SK-N-SH (cell line): Measurements from ENCODE around the gene CR1. TPM values are rescaled to one million over a fixed set of nuclear protein-coding genes. Genes with fewer than 3 reads are reported as not detected.

Experiments used
- CTCF ChIA-PET: fragments of 300-600, 350-600 bp; formaldehyde crosslinking; extraction: SDS; loops from one replicate; lab custom pipeline; 2021; lab: Yijun Ruan, JAX
- POLR2A ChIA-PET: fragments of 350-600 bp; sonication (Branson Sonifier 250); formaldehyde crosslinking; extraction: SDS; loops from one replicate; lab custom pipeline; 2020; ENCODE audit warnings: antibody characterized with exemption, inconsistent platforms; lab: Yijun Ruan, JAX
- DNase-seq: peaks from one replicate; pipeline ENCODE4 v3.0.0; 2012
- H2AFZ ChIP-seq: fragments of 200-600 bp; sonication (generic); 2 replicates; pipeline ENCODE4 v1.8.1; 2016; ENCODE audit warnings: antibody characterized with exemption, mild to moderate bottlenecking, low read depth
- H3F3A ChIP-seq: fragments of 200-600 bp; sonication (generic); replicated peaks from 2 replicates; pipeline ENCODE3; 2016; ENCODE audit warnings: antibody characterized with exemption, mild to moderate bottlenecking; ENCODE audit not compliant: insufficient read depth
- H3K27ac ChIP-seq, 2 experiments: fragments of 200-500 bp in 1 of 2; fragments of 200-600 bp in 1 of 2; sonication (Bioruptor generic) in 1 of 2; sonication (generic), shearing (Covaris generic) in 1 of 2; 2 replicates each; pipeline versions ENCODE4 v1.5.1 to v1.6.1; 2014 to 2016; ENCODE audit warnings: low read depth in 2 of 2, inconsistent platforms in 1 of 2, low read length in 1 of 2, mild to moderate bottlenecking in 1 of 2, mixed read lengths in 1 of 2
- H3K27me3 ChIP-seq: fragments of 200-600 bp; sonication (generic), shearing (Covaris generic); 2 replicates; pipeline ENCODE4 v1.6.1; 2016; ENCODE audit warnings: mixed run types; ENCODE audit not compliant: insufficient read depth
- H3K36me3 ChIP-seq, 2 experiments: fragments of 200-500 bp in 1 of 2; fragments of 200-600 bp in 1 of 2; sonication (Bioruptor generic) in 1 of 2; sonication (generic) in 1 of 2; replicated peaks in 1 of 2; 2 replicates each; pipeline versions ENCODE3 to v1.5.1; 2014 to 2016; ENCODE audit warnings: low read length in 1 of 2, mild to moderate bottlenecking in 1 of 2; ENCODE audit not compliant: insufficient read depth in 2 of 2, control insufficient read depth in 1 of 2
- H3K4me1 ChIP-seq, 2 experiments: fragments of 200-500 bp in 1 of 2; fragments of 200-600 bp in 1 of 2; sonication (Bioruptor generic) in 1 of 2; sonication (generic), shearing (Covaris generic) in 1 of 2; 2 replicates each; pipeline versions ENCODE4 v1.5.1 to v1.6.1; 2014 to 2016; ENCODE audit warnings: low read depth in 1 of 2, low read length in 1 of 2, mixed run types in 1 of 2; ENCODE audit not compliant: insufficient read depth in 2 of 2, control insufficient read depth in 1 of 2
- H3K4me2 ChIP-seq: fragments of 200-600 bp; sonication (generic), shearing (Covaris generic); 2 replicates; pipeline ENCODE4 v1.6.1; 2017; ENCODE audit warnings: mixed run types
- H3K4me3 ChIP-seq, 2 experiments: fragments of 200-500 bp in 1 of 2; fragments of 200-600 bp in 1 of 2; sonication (Bioruptor generic) in 1 of 2; sonication (generic), shearing (Covaris generic) in 1 of 2; 2 replicates each; pipeline versions ENCODE4 v1.5.1 to v1.8.1; 2014 to 2016; ENCODE audit warnings: low read depth in 2 of 2, inconsistent platforms in 1 of 2, low read length in 1 of 2, mild to moderate bottlenecking in 1 of 2, mixed read lengths in 1 of 2, moderate library complexity in 1 of 2
- H3K79me2 ChIP-seq: fragments of 200-600 bp; sonication (generic); 2 replicates; pipeline ENCODE4 v1.8.1; 2017; ENCODE audit warnings: mild to moderate bottlenecking; ENCODE audit not compliant: insufficient read depth
- H3K9ac ChIP-seq: fragments of 200-600 bp; sonication (generic); 2 replicates; pipeline ENCODE4 v1.6.1; 2017; ENCODE audit warnings: mixed run types
- H3K9me2 ChIP-seq: fragments of 200-600 bp; sonication (generic); 2 replicates; pipeline ENCODE4 v1.6.1; 2017; ENCODE audit warnings: mixed run types
- H3K9me3 ChIP-seq: fragments of 200-600 bp; sonication (generic); 2 replicates; pipeline ENCODE4 v1.6.1; 2017; ENCODE audit warnings: mixed run types, mild to moderate bottlenecking, moderate library complexity
- H4K20me1 ChIP-seq: fragments of 200-600 bp; sonication (generic); 2 replicates; pipeline ENCODE4 v1.6.1; 2017; ENCODE audit warnings: mild to moderate bottlenecking, mixed run types; ENCODE audit not compliant: insufficient read depth
- CHD2 ChIP-seq: fragments of 150-350 bp; IDR thresholded peaks from 2 replicates; pipeline ENCODE4 v1.6.1; 2018; ENCODE audit warnings: low read length; ENCODE audit not compliant: partially characterized antibody
- EP300 ChIP-seq, 2 experiments: IDR thresholded peaks; 2 replicates each; pipeline versions ENCODE4 v1.4.0 to v1.6.1; 2012; ENCODE audit warnings: borderline replicate concordance in 1 of 2, low read depth in 1 of 2, low read length in 1 of 2
- FOSL2 ChIP-seq: IDR thresholded peaks from 2 replicates; pipeline ENCODE4 v1.4.0; 2012; ENCODE audit warnings: low read depth, mild to moderate bottlenecking, moderate library complexity, borderline replicate concordance
- FOXJ3 ChIP-seq: sonication (generic); formaldehyde crosslinking; IDR thresholded peaks from 2 replicates; pipeline ENCODE4 v1.5.1; 2020; ENCODE audit warnings: mild to moderate bottlenecking, missing genetic modification reagents
- FOXM1 ChIP-seq: IDR thresholded peaks from 2 replicates; pipeline ENCODE4 v1.4.0; 2012; ENCODE audit warnings: low read depth, mild to moderate bottlenecking
- JUND ChIP-seq: IDR thresholded peaks from 2 replicates; pipeline ENCODE4 v1.4.0; 2012
- MEF2A ChIP-seq: IDR thresholded peaks from 2 replicates; pipeline ENCODE4 v1.4.0; 2012; ENCODE audit warnings: low read depth, borderline replicate concordance
- MXI1 ChIP-seq: IDR thresholded peaks from 2 replicates; pipeline ENCODE4 v1.6.1; 2012; ENCODE audit warnings: mild to moderate bottlenecking, low read depth, low read length, improper control_type of control experiment
- NFIC ChIP-seq: IDR thresholded peaks from 2 replicates; pipeline ENCODE4 v1.4.0; 2012; ENCODE audit warnings: borderline replicate concordance
- RCOR1 ChIP-seq: fragments of 150-350 bp; IDR thresholded peaks from 2 replicates; pipeline ENCODE4 v1.6.1; 2017; ENCODE audit warnings: antibody characterized with exemption, low read length
- RFX5 ChIP-seq: IDR thresholded peaks from 2 replicates; pipeline ENCODE4 v1.6.1; 2012; ENCODE audit warnings: mild to moderate bottlenecking, improper control_type of control experiment, low read length
- RXRA ChIP-seq: IDR thresholded peaks from 2 replicates; pipeline ENCODE4 v1.4.0; 2012; ENCODE audit warnings: low read depth, mild to moderate bottlenecking, borderline replicate concordance
- SIN3A ChIP-seq: IDR thresholded peaks from 2 replicates; pipeline ENCODE4 v1.6.1; 2012; ENCODE audit warnings: low read depth, mild to moderate bottlenecking, low read length, moderate library complexity, borderline replicate concordance
- YY1 ChIP-seq: IDR thresholded peaks from 2 replicates; pipeline ENCODE4 v1.4.0; 2012; ENCODE audit warnings: low read depth, mild to moderate bottlenecking
- WGBS: methylation state at CpG from one replicate; pipeline ENCODE4 v1.1.6; 2017; ENCODE audit warnings: low lambda C conversion rate; 5-methylcytosine and 5-hydroxymethylcytosine counted together
- polyA plus RNA-seq, 3 experiments: library from polyadenylated mRNA; depleted of rRNA; stranded (reverse); fragments of >200 nt; gene quantifications; 2 replicates each; pipeline ENCODE4 v1.2.3, GENCODE V29; 2012
- TF ChIP-seq, protein P1 (sequence below): fragments of 200-600 bp; sonication (generic); IDR thresholded peaks from 2 replicates; pipeline ENCODE4 v1.6.1; 2017; ENCODE audit warnings: antibody characterized with exemption, mild to moderate bottlenecking, moderate library complexity
- TF ChIP-seq, protein P2 (sequence below): IDR thresholded peaks from 2 replicates; pipeline ENCODE4 v1.4.0; 2012; ENCODE audit warnings: low read depth, borderline replicate concordance
- TF ChIP-seq, protein P3 (sequence below): fragments of 150-350 bp; IDR thresholded peaks from 2 replicates; pipeline ENCODE4 v1.6.1; 2017; ENCODE audit warnings: antibody characterized with exemption, low read length, low read depth, borderline replicate concordance
- TF ChIP-seq, protein P4 (sequence below): IDR thresholded peaks from 2 replicates; pipeline ENCODE4 v1.6.1; 2012; ENCODE audit warnings: mild to moderate bottlenecking, low read depth, low read length, moderate library complexity

CR1 gene
- not detected in 2 replicates for polyA plus RNA-seq (2012; rRNA removed)
- polyA plus RNA-seq (2012; cell fraction: cytosol; rRNA removed) = not detected in 2 replicates
- polyA plus RNA-seq (2012; cell fraction: nucleus; rRNA removed) = not detected in 2 replicates

DNA sequence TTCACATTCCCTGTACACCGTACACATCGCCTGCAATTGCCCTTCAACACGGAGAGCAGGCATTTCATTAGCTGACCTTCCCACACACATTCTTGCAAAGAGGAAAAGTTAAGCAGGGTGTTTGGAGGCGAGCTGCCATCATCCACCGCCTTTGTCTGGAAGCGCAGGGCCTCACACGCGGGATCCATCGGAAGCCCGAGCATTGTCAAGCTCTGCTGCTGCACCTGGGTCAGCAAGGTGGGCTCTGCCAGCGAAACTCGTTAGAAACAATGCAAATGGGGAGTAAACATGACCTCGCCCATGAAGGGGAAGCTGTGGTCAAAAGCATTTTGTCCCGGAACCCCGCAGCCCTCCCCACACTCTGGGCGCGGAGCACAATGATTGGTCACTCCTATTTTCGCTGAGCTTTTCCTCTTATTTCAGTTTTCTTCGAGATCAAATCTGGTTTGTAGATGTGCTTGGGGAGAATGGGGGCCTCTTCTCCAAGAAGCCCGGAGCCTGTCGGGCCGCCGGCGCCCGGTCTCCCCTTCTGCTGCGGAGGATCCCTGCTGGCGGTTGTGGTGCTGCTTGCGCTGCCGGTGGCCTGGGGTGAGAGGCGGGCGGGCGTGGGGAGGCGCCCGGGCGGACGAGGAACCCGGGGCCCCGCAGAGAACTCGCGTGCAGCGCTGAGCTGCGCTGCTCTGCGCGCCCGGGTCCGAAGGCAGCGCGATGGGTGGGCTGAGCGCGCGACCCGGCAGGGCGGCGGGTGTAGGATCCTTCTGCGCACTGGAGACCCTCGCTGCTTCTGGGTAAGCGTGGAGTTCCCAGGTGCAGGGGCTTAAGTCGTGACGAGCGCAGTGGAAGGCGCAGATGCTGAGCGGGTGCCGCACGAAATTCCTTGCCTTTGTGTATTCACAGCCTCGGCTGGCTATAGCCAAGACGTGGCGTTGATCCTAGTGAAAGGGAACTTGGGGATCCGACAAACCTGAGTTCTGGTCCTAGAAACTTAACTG lies at the start of gene CR1:
Gene CR1 (plus strand): TSS at position 357 of the 992 bp plus-strand sequence. CDS start 111 bp downstream, at position 468.
- POLR2A ChIA-PET = no interaction called here
- CTCF ChIA-PET = interaction anchor here (1.0 kb wide), 1 partner anchor 300 kb away, joined by 3 read pairs; no protein-coding TSS in a partner anchor
- WGBS = 9% methylated on average over 37 of the region's 68 CpGs

DNA sequence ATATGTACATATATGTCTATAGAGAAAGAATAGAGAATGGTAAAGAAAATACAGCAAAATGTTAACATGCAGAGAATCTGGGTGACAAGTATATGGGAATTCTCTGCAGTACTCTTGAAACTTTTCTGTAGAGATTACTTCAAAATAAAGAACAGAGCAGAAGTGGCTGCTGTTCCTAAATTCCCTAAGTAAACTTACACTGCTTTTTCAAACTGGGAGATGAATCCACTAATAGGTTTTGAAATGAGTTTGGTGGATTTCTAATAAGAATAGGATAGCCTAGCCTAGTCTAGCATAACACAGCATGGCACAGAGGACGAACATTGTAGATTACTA lies 42.3 kb upstream of the CR1 start:
- Histone ChIP-seq H3K4me2 (no peak overlapping the region), H3K4me1 (peaks cover 0 to 3% of the 10 kb centered on the region in 2 experiments; a peak in 1 of 4 replicates), H3K79me2 (no peaks in the 10 kb centered on the region), H3K27me3 (peaks cover 47% of the 10 kb centered on the region; the same call in 1 of the 2 replicates), H3F3A (no peaks in the 10 kb centered on the region), H3K9me3 (no peaks in the 10 kb centered on the region), H4K20me1 (no peaks in the 10 kb centered on the region), H3K27ac (no peak overlapping the region), H3K9ac (no peak overlapping the region), H3K4me3 (no peak overlapping the region), H3K9me2 (no peaks in the 10 kb centered on the region), H3K36me3 (no peaks in the 10 kb centered on the region), H2AFZ (no peak overlapping the region)
- ChIA-PET CTCF (no interaction called here), POLR2A (no interaction called here)
- WGBS = 0% methylated on average over 1 of the region's 1 CpG
- no peak for DNase-seq
- TF ChIP-seq FOSL2 = no peak
- no peak for TF ChIP-seq SIN3A
- TF ChIP-seq, protein P1, sequence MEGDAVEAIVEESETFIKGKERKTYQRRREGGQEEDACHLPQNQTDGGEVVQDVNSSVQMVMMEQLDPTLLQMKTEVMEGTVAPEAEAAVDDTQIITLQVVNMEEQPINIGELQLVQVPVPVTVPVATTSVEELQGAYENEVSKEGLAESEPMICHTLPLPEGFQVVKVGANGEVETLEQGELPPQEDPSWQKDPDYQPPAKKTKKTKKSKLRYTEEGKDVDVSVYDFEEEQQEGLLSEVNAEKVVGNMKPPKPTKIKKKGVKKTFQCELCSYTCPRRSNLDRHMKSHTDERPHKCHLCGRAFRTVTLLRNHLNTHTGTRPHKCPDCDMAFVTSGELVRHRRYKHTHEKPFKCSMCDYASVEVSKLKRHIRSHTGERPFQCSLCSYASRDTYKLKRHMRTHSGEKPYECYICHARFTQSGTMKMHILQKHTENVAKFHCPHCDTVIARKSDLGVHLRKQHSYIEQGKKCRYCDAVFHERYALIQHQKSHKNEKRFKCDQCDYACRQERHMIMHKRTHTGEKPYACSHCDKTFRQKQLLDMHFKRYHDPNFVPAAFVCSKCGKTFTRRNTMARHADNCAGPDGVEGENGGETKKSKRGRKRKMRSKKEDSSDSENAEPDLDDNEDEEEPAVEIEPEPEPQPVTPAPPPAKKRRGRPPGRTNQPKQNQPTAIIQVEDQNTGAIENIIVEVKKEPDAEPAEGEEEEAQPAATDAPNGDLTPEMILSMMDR = no peak
- no peak for TF ChIP-seq NFIC
- TF ChIP-seq, protein P2, sequence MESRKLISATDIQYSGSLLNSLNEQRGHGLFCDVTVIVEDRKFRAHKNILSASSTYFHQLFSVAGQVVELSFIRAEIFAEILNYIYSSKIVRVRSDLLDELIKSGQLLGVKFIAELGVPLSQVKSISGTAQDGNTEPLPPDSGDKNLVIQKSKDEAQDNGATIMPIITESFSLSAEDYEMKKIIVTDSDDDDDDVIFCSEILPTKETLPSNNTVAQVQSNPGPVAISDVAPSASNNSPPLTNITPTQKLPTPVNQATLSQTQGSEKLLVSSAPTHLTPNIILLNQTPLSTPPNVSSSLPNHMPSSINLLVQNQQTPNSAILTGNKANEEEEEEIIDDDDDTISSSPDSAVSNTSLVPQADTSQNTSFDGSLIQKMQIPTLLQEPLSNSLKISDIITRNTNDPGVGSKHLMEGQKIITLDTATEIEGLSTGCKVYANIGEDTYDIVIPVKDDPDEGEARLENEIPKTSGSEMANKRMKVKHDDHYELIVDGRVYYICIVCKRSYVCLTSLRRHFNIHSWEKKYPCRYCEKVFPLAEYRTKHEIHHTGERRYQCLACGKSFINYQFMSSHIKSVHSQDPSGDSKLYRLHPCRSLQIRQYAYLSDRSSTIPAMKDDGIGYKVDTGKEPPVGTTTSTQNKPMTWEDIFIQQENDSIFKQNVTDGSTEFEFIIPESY = no peak
- no peak for TF ChIP-seq EP300 (IDR thresholded peaks at IDR 0.05; ENCODE audit: borderline replicate concordance in 1 of 2, low read depth in 1 of 2, low read length in 1 of 2)
- no peak for TF ChIP-seq RXRA
- TF ChIP-seq FOXJ3 (CRISPR knock-in tag) = no peak
- TF ChIP-seq FOXM1 = no peak
- TF ChIP-seq MXI1 = no peak
- TF ChIP-seq JUND = no peak
- TF ChIP-seq, protein P3, sequence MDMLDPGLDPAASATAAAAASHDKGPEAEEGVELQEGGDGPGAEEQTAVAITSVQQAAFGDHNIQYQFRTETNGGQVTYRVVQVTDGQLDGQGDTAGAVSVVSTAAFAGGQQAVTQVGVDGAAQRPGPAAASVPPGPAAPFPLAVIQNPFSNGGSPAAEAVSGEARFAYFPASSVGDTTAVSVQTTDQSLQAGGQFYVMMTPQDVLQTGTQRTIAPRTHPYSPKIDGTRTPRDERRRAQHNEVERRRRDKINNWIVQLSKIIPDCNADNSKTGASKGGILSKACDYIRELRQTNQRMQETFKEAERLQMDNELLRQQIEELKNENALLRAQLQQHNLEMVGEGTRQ = no peak
- TF ChIP-seq RCOR1 = no peak
- TF ChIP-seq, protein P4, sequence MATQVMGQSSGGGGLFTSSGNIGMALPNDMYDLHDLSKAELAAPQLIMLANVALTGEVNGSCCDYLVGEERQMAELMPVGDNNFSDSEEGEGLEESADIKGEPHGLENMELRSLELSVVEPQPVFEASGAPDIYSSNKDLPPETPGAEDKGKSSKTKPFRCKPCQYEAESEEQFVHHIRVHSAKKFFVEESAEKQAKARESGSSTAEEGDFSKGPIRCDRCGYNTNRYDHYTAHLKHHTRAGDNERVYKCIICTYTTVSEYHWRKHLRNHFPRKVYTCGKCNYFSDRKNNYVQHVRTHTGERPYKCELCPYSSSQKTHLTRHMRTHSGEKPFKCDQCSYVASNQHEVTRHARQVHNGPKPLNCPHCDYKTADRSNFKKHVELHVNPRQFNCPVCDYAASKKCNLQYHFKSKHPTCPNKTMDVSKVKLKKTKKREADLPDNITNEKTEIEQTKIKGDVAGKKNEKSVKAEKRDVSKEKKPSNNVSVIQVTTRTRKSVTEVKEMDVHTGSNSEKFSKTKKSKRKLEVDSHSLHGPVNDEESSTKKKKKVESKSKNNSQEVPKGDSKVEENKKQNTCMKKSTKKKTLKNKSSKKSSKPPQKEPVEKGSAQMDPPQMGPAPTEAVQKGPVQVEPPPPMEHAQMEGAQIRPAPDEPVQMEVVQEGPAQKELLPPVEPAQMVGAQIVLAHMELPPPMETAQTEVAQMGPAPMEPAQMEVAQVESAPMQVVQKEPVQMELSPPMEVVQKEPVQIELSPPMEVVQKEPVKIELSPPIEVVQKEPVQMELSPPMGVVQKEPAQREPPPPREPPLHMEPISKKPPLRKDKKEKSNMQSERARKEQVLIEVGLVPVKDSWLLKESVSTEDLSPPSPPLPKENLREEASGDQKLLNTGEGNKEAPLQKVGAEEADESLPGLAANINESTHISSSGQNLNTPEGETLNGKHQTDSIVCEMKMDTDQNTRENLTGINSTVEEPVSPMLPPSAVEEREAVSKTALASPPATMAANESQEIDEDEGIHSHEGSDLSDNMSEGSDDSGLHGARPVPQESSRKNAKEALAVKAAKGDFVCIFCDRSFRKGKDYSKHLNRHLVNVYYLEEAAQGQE = no peak
- TF ChIP-seq RFX5 = no peak
- TF ChIP-seq YY1 = no peak

More for the DNA sequence above, at the start of gene CR1:
- H4K20me1 ChIP-seq = no peaks in the 10 kb centered on the region
- TF ChIP-seq MEF2A (no peak), FOXJ3 (CRISPR knock-in tag) (no peak), CHD2 (no peak)
- no peak within 1 kb of the TSS for H3K27ac ChIP-seq
- no peak within 1 kb of the TSS for H3K9ac ChIP-seq
- DNase-seq = peak; percentile 12
- H2AFZ ChIP-seq = no peak within 1 kb of the TSS
- no peak within 1 kb of the TSS for H3K4me3 ChIP-seq
- no peak within 1 kb of the TSS for H3K4me2 ChIP-seq
- no peaks in the 10 kb centered on the region for H3K9me2 ChIP-seq
- no peaks in the 10 kb centered on the region for H3K79me2 ChIP-seq
- no peaks in the 10 kb centered on the region for H3K4me1 ChIP-seq
- H3F3A ChIP-seq = no peaks in the 10 kb centered on the region
- H3K9me3 ChIP-seq = no peaks in the 10 kb centered on the region
- no peaks in the 10 kb centered on the region for H3K36me3 ChIP-seq
- H3K27me3 ChIP-seq = peaks cover 37% of the 10 kb centered on the region
